PFSK-1 (cell line): Measurements from ENCODE around the gene RPUSD4.

Source experiments
- FOXP2 ChIP-seq: optimal IDR thresholded peaks from 2 replicates; pipeline ENCODE3; 2011; ENCODE audit warnings: borderline replicate concordance, control low read depth, inconsistent platforms; ENCODE audit not compliant: insufficient read depth; ENCODE audit errors: extremely low read length, extremely low read depth
- POLR2AphosphoS5 ChIP-seq: IDR thresholded peaks from 2 replicates; pipeline ENCODE4 v1.6.1; 2012; ENCODE audit warnings: low read depth, mild to moderate bottlenecking, control low read depth, low read length, moderate library complexity
- REST ChIP-seq, 2 experiments: IDR thresholded peaks; 2 replicates each; pipeline versions ENCODE4 v1.6.1 to v1.8.0; 2011 to 2012; ENCODE audit warnings: low read depth in 2 of 2, low read length in 2 of 2, control low read depth in 1 of 2, inconsistent platforms in 1 of 2, mild to moderate bottlenecking in 1 of 2, moderate library complexity in 1 of 2; ENCODE audit not compliant: insufficient read depth in 1 of 2
- SIN3A ChIP-seq: IDR thresholded peaks from 2 replicates; pipeline ENCODE4 v1.6.1; 2012; ENCODE audit warnings: mild to moderate bottlenecking, low read length, moderate library complexity, borderline replicate concordance; ENCODE audit not compliant: insufficient read depth
- TAF1 ChIP-seq: IDR thresholded peaks from 2 replicates; pipeline ENCODE4 v1.6.1; 2012; ENCODE audit warnings: low read length, control low read depth, borderline replicate concordance; ENCODE audit not compliant: insufficient read depth

Gene RPUSD4

GRCh38 chr11:126202646-126203359, 8.6 kb downstream of the RPUSD4 start:
- TF ChIP-seq SIN3A, result no peak

- TF ChIP-seq FOXP2, result no peak
- TF ChIP-seq TAF1, result no peak
- no peak for TF ChIP-seq SIN3A
Observed at GRCh38 chr11:126198648-126199047, 12.8 kb downstream of the RPUSD4 start.

DNA sequence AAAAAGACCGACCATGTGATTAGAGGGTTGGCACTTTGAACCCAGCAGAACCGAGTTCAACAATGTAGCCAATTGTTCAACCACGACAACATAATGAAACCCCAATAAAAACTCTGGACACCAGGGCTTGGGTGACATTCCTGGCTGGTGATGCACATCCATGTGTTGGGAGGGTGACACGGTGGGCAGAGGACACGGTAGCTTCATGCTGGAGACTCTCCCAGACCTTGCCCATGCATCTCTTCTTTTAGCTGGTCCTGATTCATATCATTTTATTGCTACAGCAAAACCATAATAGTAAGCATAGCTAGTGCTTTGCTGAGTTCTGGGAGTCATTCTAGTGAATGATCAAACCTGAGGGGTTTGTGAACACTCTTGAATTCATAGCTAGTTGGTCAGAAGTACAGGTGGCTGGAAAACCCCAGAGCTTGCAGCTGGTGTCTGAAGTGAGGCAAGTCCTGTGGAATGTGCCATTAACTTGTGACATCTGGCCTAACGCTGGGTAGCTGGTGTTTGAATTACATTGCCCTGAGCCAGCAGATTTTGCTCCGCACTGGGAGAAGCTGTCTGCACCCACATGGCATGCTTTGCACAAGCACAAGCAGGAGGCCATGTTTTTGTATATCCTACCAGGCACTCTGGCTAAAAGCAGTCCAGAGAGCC, 14.0 kb downstream of the RPUSD4 start:
- no peak for TF ChIP-seq SIN3A
- TF ChIP-seq FOXP2, result no peak
- TF ChIP-seq TAF1, result no peak
- TF ChIP-seq REST (IDR thresholded peaks at IDR 0.05; ENCODE audit: insufficient read depth in 1 of 2, low read depth in 2 of 2, low read length in 2 of 2), result no peak

GRCh38 chr11:126195119-126195518, 16.3 kb downstream of the RPUSD4 start:
- no peak for TF ChIP-seq REST (IDR thresholded peaks at IDR 0.05; ENCODE audit: insufficient read depth in 1 of 2, low read depth in 2 of 2, low read length in 2 of 2)
- no peak for TF ChIP-seq SIN3A
- TF ChIP-seq POLR2AphosphoS5, result no peak
- TF ChIP-seq TAF1, result no peak
- no peak for TF ChIP-seq FOXP2

GRCh38 chr11:126194121-126194543, 17.3 kb downstream of the RPUSD4 start:
- no peak for TF ChIP-seq SIN3A
- TF ChIP-seq REST (IDR thresholded peaks at IDR 0.05; ENCODE audit: insufficient read depth in 1 of 2, low read depth in 2 of 2, low read length in 2 of 2), result no peak
- TF ChIP-seq POLR2AphosphoS5, result no peak
- no peak for TF ChIP-seq TAF1
- no peak for TF ChIP-seq FOXP2

- TF ChIP-seq FOXP2 (no peak), SIN3A (no peak), REST (IDR thresholded peaks at IDR 0.05; ENCODE audit: insufficient read depth in 1 of 2, low read depth in 2 of 2, low read length in 2 of 2) (no peak), TAF1 (no peak), POLR2AphosphoS5 (no peak)
Observed at GRCh38 chr11:126193038-126193478, 18.4 kb downstream of the RPUSD4 start.
